T47D (cell line): ENCODE measurements around the gene LGI2.

ENCODE experiments used
- DNase-seq, 2 experiments: peaks; one replicate each; pipeline versions ENCODE4 v3.0.0 to v3.0.0-alpha.2; 2011 to 2012; ENCODE audit warnings: low read depth in 1 of 2, low spot score in 1 of 2
- JUND ChIP-seq: IDR thresholded peaks from 2 replicates; pipeline ENCODE4 v1.6.1; 2012; ENCODE audit warnings: low read depth
- in situ Hi-C: cut with HindIII; loops from 2 replicates; pipeline ENCODE4 v1.10.0; 2016; ENCODE audit warnings: low sequenced_read_pairs, low pct_unique_long_range_greater_than_20kb

Gene LGI2

DNA sequence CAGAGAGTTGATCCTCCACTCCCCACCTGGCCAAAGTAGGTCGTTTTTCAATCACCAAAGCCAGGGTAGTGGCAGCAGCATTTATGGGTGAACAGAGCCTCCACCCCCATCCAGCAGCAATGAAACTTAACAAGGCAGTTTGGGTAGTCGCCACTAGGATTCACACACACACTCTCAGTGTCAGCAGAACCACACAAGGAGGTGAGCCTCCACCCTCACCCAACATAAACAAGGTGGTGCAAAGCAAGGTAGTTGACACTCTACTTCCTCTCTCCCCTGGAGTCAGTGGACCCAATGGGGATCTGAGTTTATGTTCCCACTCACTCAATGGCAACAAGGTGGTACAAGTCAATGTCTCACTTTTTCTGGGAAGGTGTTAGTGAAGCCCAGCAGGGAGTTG lies 67.5 kb downstream of the LGI2 start:
- in situ Hi-C loops, result no loop called here
- no peak for DNase-seq
- no peak for TF ChIP-seq JUND

DNA sequence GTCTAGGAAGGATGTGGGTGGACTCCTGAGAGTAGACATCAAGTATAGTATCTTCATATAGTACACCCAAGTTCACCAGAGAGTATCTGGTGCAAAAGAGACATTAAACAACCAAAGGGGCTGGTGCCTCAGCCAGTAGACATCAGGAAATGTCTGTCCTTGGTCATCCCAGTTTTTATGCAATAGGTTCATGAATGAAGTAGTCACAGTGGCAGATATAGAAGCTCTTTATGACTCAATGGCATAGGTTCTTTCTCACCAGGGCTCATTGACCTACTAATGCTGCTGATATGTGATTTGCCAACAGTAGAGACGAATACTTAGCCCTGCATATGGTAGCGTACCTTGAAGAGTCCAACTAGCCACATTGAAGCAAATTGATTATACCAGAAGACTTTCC lies 72.9 kb downstream of the LGI2 start:
- in situ Hi-C loops, result no loop called here
- DNase-seq, result no peak
- no peak for TF ChIP-seq JUND

DNA sequence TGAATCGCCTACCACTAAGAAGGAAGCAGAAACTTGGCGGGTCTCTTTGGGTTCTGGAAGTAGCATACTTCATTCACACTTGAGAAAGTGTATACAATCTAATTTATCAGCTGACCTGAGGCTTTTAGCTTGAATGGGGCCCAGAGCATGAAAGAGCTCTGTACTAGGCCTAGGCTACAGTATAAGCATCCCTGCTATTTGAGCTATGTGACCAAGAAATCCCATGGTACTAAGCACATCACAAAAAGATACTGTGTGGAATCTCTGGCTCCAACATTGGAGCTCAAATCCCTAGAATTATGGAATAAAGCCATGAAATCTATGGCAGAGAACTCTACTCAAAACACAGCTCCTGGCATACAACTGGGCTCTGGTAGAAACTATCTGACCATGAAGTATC lies 74.0 kb downstream of the LGI2 start:
- TF ChIP-seq JUND, result no peak
- in situ Hi-C loops, result no loop called here
- no peak for DNase-seq

DNA sequence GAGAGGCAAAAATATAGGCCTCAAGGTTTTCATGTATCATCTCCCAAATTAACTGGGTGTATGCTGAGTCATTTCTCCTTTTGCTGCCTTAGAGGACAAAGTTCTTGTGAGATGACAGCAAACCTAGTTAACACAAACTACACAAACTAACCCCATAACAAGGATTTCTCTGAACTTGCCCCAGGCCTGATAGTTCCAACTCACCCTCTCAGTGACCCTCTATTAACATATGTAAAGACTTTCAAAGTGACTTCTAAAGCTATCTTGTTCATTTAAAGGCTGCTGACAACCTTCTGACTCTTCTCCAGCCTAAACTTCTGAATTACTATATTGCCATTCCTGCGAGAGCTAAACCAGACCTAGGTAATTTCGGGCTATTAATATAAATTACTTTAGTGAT lies 74.7 kb downstream of the LGI2 start:
- TF ChIP-seq JUND, result no peak
- no peak for DNase-seq
- in situ Hi-C loops, result no loop called here

DNA sequence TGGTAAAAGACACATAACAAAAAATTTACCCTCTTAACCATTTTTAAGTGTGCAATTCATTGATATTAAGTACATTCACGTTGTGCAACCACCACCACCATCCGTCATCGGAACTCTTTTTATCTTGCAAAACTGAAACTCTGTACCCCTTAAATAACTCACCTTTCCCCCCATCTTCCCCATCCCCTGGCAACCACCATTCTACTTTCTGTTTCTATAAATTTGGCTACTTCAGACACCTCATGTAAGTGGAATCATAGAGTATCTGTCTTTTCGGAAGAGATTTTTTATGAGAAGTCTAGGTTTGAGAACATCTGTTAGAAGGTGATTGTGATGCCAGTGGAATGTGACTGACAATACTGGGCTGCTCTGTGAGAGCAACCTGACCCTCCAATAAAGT lies 78.1 kb downstream of the LGI2 start:
- TF ChIP-seq JUND, result no peak
- in situ Hi-C loops, result no loop called here
- DNase-seq, result no peak

DNA sequence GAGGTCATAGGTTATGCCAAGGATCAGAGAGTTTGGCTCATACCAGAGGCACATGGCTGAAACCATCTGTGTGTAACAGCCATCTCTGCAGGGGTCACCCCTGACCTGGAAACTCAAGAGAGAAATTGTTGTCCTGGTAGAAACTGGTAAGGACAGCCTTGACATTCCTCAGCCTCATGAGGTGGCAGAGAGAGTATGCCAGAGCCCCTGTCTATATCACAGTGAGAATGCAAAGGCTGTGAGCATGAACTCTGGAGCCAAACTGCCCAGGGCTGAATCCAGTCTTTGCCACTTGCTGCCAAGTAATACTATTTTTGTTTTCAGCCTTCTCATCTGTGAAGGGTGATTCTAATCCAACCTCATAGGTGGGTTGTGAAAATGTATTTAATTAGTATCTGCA lies 80.8 kb downstream of the LGI2 start:
- no peak for TF ChIP-seq JUND
- DNase-seq, result no peak
- in situ Hi-C loops, result no loop called here
